Cortex of kidney (tissue), 1 donor: ENCODE data around the gene MIS18A.
"Not testable (repeated sequence)": the region's sequence is repeated elsewhere in the genome, so short reads cannot be mapped to it uniquely, and the experiment has no call there.

Source experiments
- DNase-seq: peaks from one replicate; lab custom pipeline; 2025; lab: John Stamatoyannopoulos, UW

Gene MIS18A, protein sequence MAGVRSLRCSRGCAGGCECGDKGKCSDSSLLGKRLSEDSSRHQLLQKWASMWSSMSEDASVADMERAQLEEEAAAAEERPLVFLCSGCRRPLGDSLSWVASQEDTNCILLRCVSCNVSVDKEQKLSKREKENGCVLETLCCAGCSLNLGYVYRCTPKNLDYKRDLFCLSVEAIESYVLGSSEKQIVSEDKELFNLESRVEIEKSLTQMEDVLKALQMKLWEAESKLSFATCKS

DNA sequence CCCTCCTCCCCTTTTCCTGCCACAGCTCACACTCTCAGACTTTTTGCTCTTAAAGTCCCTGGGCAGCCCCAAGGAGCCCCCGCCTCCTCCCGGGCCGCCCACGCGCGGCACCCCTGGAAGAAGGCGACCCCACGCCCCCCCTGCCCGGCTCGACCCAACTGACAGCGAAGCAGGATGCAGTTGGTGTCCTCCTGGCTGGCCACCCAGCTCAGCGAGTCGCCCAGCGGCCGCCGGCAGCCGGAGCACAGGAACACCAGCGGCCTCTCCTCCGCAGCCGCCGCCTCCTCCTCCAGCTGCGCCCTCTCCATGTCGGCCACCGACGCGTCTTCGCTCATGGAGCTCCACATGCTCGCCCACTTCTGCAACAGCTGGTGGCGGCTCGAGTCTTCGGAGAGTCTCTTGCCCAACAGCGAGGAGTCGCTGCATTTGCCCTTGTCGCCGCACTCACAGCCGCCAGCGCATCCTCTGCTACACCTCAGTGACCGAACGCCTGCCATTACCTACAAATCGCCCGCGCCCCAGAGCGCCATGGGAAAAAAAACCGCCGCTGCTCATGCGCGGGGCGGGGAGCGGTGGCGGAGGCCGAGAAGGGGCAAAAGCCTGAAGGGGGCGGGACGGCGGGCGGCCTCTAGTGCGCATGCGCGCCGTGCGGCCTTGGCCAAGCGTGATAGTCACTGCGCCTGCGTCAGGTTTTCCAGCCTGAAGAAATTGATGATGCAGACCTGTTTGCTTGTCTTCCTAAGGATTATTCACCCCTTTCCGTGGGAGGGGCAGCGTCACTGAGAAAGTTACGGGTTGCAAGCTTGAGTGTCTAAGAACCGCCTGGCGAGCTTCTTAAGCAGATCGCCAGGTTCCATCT, at the start of gene MIS18A:
Gene MIS18A (minus strand): TSS at position 532 of the 859 bp plus-strand sequence. CDS start 35 bp downstream, at position 497.
- peak; percentile 93 for DNase-seq

DNA sequence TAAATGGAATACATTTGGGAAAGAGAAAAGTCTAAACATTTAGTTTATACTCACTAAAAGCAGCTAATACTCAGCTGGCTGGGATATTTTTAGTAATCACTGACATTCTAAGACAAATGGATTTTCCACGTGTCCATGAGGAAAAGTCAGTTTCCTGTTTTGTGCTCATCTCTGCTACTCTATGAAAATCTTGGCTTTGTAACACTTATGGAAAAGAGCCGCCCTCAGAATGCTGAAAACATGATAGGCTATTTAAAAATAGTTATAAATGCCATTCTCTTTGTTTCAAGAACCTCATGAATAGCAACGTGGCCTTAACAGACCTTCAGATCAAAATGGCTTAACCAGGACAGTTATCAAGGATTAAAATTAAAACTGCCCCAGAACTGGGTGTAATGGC, 49.7 kb upstream of the MIS18A start:
- DNase-seq: no peak

DNA sequence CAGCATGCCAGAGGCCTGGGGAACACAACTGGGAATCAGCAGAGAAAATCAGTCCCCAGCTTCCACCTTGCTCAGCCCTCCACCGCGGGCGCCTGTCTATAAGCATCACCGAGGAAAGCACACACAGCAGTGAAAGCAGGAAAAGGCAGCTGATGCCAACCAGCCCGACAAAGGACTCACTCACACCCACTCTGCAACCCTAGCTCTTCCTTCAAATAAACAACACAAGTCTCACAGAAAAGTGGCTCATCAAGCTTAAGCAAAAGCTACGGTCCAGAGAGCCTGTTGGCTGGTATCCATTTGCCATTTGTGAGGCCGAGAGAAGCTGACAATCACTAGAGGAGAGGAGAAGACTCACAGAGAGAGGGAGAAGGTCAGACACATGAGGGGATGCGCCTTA, 46.9 kb upstream of the MIS18A start:
- no peak for DNase-seq

DNA sequence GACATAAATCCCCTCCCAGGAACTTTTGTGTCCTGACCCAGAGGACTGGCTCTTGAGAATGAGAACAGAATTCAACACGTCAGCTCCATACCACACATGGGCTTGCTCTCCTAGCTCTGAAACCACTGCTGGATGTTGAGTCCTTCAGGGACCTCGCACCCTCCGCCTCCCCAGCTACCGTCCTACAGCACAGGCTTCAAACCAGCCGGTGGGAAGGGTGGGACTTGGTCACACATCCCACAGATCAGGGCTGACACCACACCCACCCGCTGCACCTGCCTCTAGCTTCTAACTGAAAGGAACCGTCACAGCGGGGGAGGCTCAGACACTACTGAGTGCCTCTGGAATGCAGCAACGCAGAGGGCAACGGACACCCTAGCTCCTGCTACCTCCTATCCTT, 43.8 kb upstream of the MIS18A start:
- no peak for DNase-seq

DNA sequence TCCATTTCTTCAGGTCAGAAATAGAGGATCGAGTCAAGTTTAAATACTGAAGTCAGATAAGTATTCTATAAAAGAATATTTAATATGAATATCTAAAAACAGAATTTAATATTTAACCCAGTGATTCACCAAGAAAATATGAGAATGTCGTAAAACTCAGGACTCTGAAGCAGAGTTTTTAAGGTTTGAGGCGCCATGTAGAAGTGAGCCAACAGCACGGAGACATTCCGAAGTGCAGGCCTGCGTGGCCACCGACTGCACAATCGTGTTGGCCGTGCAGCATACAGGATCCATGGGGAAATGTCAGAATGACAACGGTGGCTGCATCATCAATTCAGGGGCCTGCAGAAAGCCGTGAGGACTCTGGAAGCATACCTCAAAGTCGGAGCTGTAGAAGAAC, 43.3 kb upstream of the MIS18A start:
- DNase-seq: no peak

DNA sequence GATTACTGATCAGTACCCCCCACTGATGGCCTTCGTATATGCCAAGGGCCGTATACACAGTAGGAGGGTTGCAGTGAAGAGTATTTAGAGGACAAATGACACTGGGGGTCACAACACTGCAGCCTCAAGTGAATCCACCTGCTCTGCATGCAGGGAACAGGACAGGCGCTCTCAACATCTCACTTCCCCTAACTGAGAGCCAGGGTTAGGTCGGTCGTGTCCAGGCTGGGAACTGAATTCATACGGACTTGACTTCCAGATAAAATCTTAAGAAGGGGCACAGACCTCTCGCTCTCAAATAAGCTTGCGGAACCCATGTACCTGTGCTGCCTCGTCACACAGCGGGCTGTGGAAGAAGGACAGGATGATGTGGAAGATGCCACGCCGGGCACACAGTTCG, 42.6 kb upstream of the MIS18A start:
- DNase-seq: no peak

DNA sequence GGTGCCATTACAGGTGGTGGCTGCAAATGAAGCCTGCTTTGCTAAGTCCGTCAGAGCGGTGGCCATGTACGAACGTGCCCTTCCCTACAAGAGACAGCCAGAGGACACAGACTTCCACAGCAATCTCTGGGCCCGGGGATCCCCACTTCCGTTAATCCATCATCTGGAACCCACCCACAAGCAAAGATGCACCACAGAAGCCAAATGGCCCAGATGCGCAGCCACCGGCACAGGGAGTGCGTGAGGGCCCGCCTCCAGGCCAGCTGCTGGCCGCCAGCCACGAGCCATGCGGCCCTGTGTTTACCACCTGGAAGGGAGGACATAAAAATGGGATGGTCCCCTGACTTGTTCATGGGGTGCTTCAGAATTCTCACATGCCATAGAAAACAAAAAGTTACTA, 41.9 kb upstream of the MIS18A start:
- DNase-seq: no peak

DNA sequence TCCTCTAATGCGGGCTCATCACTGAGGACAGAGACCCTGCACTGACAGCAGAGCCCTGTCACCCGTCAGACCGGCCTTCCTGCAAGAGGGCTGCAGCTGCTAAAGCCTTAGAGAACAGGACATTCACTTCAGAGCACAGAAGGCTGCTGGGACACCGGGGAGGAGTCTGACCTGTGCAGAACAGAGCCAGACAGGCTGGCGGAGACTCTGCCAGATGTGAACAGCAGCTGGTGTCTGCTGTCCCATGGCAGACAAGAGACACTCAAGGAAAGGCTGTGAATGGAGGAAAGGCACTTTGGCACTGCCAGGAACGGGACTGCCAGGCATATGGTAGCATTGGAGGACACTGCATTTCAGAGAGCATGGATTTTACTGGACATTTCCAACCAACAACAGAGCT, 41.2 kb upstream of the MIS18A start:
- DNase-seq: no peak

DNA sequence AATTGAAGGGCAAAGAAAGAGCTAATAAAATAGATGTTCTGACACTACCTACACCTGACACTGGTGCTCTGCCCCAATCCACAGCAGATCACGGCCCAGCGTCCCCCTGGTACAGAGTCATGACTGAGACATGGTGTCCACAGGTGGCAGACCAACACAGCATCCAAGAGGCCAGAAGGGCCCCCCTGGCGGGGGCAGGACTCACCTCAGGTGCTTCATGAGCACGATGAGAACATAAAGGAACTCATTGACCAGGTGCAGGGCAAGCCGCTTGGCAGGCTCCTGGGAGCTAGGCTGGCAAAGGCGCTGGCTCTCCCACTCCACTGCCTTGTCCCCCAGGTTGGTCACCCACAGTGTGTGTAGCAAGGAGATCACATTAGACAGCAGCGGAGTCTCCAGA, 40.2 kb upstream of the MIS18A start:
- no peak for DNase-seq

DNA sequence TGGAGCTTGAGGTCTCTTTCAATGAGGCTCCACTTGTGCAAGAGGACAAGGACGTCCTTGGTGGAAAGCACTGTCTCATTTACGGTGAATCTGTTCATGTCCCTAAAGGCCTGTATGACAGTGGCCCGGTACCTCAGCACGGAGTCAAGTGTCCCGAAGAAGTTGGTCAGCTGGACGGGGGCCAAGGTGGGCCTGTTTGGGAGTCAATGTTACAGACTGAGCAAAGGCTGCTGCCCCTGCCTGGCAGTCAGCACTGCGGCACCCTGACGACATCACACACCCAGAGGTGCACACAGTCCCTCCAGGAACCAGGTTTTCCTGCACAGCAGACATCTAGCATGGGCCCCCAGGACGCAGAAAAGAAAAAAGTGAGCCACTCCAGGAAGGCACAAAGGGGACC, 38.9 kb upstream of the MIS18A start:
- DNase-seq: no peak

DNA sequence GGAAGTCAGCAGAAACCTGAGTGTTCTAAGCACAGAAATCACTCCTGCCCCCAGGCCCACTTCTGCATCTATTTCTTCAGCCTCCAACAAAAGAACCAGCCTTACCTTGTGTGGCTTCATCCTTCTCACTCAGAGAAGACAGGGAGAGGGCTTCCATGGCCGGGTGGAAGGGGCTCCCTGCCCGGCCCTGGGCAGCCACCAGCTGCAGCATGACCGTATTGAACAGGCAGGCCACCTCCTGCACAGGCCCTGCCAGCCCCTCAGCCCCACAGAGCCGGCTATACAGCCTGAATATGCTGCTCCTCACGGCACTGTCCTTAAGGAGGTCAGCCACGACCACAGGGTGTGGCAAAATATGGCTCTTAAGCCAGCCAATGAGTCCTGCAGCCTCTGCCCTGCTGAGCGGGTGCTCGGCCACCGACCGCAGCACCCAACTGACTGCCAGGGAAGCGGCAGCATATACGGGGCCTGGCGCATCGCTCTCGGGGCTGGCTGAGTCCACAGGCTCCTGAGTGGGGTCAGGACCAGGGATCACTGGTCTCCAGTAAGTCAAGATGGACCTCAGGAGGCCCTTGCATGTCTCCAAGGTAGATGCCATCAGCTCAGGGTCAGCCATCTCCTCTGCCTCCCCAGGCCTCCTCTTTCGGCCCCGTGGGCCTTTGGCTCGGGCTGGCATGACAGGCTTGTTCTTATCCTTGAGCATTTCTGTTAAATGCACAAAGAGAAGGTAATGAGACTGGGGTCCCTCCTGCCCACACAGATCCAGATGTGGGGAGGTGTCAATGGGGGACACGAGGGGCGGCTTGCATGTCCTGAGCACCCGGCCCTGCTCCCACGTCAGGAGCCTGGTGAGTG, 37.7 kb upstream of the MIS18A start:
- no peak for DNase-seq

DNA sequence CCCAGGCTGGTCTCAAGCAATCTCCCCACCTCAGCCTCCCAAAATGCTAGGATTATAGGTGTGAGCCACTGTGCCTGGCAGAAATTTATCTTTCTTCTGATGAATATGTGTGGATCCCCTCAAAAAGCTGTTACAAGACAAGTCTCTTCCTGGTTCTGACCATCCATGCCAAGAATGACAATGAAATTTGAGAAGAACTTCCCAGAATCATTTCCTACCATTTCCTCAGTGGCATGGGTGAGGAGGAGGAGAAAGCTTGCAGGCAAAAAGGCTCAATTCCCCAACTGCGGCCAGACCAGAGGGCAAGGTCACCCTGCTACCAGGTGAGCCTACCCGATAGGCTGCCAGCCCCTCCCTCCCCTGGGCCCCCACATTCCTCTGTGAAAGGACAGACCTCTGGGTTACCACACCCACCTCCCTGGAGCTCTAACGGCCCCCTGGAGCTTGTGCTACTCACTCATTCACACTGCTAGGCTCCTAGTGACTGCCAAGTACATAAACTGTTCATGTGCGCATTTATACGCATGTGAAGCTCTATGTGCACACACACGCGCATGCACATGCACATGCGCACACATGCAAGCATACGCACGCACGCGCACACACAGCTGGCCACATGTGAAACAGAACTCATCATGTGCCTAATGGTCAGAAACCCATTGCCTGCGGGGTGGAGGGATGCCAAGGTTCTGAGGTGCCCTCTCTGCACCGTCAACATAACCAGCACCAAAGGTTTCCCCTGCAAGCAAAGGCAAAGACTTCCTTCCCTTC, 36.8 kb upstream of the MIS18A start:
- no peak for DNase-seq

DNA sequence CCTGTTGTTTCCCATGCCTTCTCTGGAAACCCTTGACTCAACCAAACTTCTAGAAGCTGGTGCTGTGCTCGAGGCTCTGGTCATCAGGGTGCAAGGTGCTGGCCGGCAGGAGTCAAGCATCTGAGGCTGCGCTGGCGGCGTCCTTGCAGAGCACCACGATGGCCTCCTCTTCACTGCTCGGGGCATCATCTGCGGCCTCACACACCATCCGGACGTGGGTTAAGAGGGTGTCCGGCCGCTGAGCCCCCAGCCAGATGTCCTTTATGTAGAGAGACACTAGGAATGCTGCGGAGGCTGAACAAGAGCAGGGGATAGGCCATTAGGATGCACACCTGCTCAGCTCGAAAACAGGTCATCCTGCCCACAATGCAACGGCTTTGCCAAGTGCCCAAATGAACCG, 36.0 kb upstream of the MIS18A start:
- DNase-seq: no peak

DNA sequence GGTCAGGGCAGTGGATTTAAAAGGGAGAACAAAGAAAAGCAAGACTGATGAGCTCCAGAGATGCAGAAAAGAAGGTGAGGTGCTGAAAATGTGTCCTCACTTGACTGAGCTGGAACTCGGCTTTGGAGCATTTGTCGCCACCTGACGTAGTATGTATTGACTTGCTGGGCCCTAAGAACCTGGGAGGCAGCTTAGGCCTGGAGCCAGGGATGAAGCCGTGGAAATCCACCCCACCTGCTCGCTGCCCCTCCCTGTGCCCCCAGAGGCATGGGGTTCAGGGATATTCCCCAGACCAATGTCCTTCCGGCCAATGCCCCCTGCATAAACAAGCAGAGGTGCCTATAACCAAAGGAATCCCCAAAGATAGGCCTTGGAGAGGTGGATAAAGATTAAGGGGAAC, 34.1 kb upstream of the MIS18A start:
- no peak for DNase-seq

DNA sequence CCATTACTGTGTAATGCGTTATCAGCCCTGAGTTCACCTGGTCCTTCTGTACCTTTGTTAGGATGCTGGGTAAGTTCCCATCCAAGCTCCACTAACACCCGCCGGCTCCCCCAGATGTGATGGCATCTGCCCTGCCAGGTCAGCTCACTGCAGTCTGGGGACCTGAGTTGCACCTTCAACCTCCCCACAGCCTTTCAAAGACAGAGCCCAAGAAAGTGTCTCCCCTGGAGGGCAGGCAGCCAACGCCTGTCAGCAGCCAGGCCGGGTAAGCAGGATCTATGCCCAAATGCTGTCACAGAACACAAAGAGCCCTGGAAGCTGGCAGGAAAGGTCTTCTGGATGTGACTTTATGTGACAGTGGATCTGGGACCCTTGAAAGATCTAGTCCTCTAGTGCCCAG, 33.5 kb upstream of the MIS18A start:
- no peak for DNase-seq

DNA sequence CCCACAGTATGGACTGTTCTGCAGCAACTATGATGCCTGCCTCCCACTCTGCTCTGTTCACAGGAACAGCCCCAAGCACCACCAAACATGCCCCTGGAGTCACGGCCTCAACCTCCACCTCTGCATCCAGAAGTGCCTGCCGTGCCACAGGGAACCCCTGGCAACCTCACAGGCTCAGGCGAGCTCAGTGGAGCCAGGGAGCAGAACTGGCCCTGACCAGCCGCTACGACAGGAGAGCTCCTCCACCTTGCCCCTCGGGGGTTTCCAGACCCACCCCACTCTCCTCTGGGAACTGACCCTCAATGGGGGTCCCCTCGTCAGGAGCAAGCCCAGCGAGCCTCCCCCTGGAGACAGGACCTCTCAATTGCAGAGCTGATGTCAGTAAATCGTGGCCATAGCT, 32.8 kb upstream of the MIS18A start:
- DNase-seq: no peak

DNA sequence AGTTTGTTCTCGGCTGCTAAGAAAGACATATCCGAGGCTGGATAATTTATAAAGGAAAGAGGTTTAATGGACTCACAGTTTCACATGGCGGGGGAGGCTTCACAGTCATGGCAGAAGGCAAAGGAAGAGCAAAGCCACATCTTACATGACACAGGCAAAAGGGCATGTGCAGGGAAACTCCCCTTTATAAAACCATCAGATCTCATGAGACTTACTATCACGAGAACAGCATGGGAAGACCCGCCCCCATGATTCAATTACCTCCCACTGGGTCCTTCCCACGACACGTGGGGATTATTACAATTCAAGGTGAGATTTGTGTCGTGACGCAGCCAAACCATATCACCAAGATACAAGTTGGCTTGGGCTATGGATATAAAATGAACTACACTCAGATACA, 32.1 kb upstream of the MIS18A start:
- DNase-seq: not testable (repeated sequence)

DNA sequence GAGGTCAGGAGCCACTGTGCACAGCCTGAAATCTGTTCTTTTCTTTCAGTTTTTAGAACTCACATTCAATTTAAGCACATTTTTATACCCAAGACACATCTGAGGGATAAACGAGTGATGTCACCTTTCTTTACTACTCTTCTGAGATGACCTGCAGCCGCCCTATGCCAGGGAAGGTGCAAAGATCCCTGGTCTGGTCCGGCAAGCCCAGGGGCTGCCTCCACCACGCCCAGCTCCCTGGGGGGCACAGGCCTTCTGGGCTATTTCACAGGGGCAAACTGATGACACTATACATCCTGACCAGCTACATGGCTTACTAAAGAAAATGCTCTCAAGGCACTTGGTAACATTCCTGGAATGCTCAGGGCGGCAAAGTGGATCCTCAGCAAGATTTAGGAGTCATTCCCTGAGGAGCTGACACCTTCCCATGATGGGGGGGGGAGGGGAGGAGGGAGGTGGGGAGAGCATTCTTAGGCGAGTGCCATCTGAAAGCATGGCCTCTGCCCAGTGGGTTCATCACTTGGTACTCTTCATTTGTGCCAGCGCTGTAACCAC, 31.1 kb upstream of the MIS18A start:
- no peak for DNase-seq

DNA sequence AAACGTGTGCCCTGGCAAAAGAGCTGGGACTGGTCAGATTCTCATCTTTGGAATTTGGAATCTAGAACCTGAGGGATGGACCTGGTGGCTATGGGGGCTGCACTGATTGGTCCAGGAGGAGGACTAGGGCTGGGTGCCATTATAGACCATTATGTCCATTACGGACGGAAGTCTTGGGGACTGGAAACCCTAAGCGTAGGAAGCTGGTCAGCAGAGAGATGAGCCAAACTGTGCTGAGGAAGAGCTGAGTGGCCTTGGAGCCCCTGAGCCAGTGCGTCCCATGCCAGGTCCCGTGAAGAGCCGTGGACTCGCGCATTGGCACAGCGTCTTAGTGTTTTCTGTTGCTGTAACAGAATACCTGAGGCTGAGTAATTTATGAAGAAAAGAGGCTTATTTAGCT, 29.8 kb upstream of the MIS18A start:
- no peak for DNase-seq

DNA sequence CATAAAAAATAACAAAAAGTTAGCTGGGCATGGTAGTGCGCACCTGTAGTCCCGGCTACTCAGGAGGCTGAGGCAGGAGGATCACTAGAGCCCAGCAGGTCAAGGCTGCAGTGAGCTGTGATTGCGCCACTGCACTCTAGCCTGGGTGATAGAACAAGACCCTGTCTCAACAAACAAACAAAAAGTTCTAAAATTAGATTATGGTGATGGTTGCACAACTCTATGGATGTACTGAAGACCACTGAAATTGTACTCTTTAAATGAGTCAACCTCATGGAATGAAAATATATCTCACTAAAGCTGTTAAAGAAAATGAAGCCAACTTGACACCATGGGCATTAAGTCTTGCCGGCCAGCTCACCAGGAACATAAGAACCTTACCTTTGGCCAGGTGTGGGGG, 28.9 kb upstream of the MIS18A start:
- no peak for DNase-seq

DNA sequence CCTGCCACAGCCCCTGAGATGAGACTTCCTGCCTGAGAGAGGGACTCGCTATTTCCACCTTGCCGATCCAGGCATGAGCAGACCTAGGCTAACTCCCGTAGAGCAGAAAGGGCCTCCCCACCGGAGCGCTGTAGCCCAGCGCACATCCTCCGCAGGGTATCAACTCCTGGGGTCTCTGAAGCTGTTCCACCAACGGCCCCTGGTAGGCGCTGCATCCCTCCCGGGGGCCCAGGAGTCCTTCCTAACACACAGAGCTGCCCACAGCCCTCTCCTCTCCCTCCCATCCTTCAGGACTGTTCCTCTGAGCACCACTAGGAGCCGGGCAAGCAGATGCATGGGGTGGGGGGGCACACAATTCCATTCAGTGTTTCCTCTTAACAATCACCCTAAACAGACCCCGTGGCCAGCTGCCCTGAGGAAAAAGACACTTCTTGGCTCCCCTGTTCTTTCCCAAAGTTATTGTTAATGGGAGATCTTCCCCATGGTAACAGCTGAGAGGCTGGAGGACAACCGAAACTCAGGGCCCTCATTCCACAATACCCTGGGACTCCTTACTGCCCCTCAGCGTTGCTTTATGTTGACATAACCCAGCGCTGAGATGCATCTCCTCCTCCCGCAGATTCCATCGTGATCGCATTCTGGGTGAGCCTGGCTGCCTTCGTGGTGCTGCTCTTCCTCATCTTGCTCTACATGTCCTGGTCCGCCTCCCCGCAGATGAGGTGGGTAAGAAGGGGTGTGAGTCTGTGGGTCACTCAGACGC, 27.4 kb upstream of the MIS18A start:
- no peak for DNase-seq
